ENCODE data around the gene LHFPL6.

DNA sequence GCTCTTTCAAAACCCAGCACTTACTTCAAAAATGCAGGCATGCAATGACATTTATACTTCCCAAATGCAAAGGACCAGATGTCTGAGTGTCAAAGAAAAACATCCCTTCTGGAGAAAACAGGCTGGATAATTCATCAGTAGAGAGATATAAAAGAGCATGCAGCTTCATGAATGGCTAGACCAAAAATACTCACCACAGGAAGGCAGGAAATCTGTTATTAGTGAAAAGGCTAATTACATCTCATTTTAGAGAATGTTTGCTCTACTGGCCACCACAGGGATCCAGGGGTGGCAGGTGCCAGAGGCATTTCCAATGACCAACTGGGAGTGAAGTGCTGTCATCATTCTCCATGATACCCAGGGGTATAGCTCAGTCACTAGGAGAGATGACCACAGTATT lies 106.5 kb downstream of the LHFPL6 start:
- no peak for TF ChIP-seq SIN3A (IDR thresholded peaks at IDR 0.05; ENCODE audit: borderline replicate concordance, insufficient read depth, low read depth, low read length)
- TF ChIP-seq, protein P1, sequence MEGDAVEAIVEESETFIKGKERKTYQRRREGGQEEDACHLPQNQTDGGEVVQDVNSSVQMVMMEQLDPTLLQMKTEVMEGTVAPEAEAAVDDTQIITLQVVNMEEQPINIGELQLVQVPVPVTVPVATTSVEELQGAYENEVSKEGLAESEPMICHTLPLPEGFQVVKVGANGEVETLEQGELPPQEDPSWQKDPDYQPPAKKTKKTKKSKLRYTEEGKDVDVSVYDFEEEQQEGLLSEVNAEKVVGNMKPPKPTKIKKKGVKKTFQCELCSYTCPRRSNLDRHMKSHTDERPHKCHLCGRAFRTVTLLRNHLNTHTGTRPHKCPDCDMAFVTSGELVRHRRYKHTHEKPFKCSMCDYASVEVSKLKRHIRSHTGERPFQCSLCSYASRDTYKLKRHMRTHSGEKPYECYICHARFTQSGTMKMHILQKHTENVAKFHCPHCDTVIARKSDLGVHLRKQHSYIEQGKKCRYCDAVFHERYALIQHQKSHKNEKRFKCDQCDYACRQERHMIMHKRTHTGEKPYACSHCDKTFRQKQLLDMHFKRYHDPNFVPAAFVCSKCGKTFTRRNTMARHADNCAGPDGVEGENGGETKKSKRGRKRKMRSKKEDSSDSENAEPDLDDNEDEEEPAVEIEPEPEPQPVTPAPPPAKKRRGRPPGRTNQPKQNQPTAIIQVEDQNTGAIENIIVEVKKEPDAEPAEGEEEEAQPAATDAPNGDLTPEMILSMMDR (IDR thresholded peaks at IDR 0.05): no peak
- TF ChIP-seq POLR2AphosphoS5 (IDR thresholded peaks at IDR 0.05; ENCODE audit: low read depth, low read length): no peak

All from Panc1 (cell line).